ENCODE data around the gene SOCS7.

Gene SOCS7

GRCh38 chr17:38418693-38419507 is 67.3 kb downstream of the SOCS7 start:
- in situ Hi-C loops (cut with HindIII; ENCODE audit: low sequenced_read_pairs) = no loop called here
- H3K4me3 ChIP-seq (ENCODE audit: low read depth, low read length) = peak overlapping the region; percentile 20
- TF ChIP-seq CTCF (IDR thresholded peaks at IDR 0.05; ENCODE audit: low read depth, low read length, missing control alignments) = no peak
- no peak for DNase-seq (ENCODE audit: low read depth)

GRCh38 chr17:38419508-38419981 is 67.9 kb downstream of the SOCS7 start:
- peak overlapping the region; percentile 20 for H3K4me3 ChIP-seq (ENCODE audit: low read depth, low read length)
- in situ Hi-C loops (cut with HindIII; ENCODE audit: low sequenced_read_pairs) = no loop called here
- no peak for TF ChIP-seq CTCF (IDR thresholded peaks at IDR 0.05; ENCODE audit: low read depth, low read length, missing control alignments)
- no peak for DNase-seq (ENCODE audit: low read depth)

GRCh38 chr17:38420518-38420917 is 68.9 kb downstream of the SOCS7 start:
- in situ Hi-C loops (cut with HindIII; ENCODE audit: low sequenced_read_pairs) = no loop called here
- DNase-seq (ENCODE audit: low read depth) = no peak
- TF ChIP-seq CTCF (IDR thresholded peaks at IDR 0.05; ENCODE audit: low read depth, low read length, missing control alignments) = no peak
- no peak overlapping the region for H3K4me3 ChIP-seq (ENCODE audit: low read depth, low read length)

- in situ Hi-C loops (cut with HindIII; ENCODE audit: low sequenced_read_pairs) = no loop called here
- peak; percentile 32 for DNase-seq (ENCODE audit: low read depth)
- H3K4me3 ChIP-seq (ENCODE audit: low read depth, low read length) = no peak overlapping the region
- TF ChIP-seq CTCF (IDR thresholded peaks at IDR 0.05; ENCODE audit: low read depth, low read length, missing control alignments) = no peak
Observed at GRCh38 chr17:38421171-38421841, 69.7 kb downstream of the SOCS7 start.

GRCh38 chr17:38421871-38422827 is 70.5 kb downstream of the SOCS7 start:
- H3K4me3 ChIP-seq (ENCODE audit: low read depth, low read length) = no peak overlapping the region
- DNase-seq (ENCODE audit: low read depth) = no peak
- in situ Hi-C loops (cut with HindIII; ENCODE audit: low sequenced_read_pairs) = no loop called here
- TF ChIP-seq CTCF (IDR thresholded peaks at IDR 0.05; ENCODE audit: low read depth, low read length, missing control alignments) = no peak

All from astrocyte of the cerebellum (primary cell).